ENCODE measurements around the gene PAIP2.

The PAIP2 gene

GRCh38 chr5:139410993-139411828, 69.6 kb downstream of the PAIP2 start:
- no peak for DNase-seq (ENCODE audit: low spot score)

GRCh38 chr5:139413153-139413552, 71.5 kb downstream of the PAIP2 start:
- no peak for DNase-seq (ENCODE audit: low spot score)

GRCh38 chr5:139413963-139414362, 72.3 kb downstream of the PAIP2 start:
- no peak for DNase-seq (ENCODE audit: low spot score)

GRCh38 chr5:139414581-139415130, 73.0 kb downstream of the PAIP2 start:
- DNase-seq (ENCODE audit: low spot score): no peak

- no peak for DNase-seq (ENCODE audit: low spot score)
These were observed 73.7 kb downstream of the PAIP2 start for GRCh38 chr5:139415221-139415861.

GRCh38 chr5:139415869-139416268, 74.2 kb downstream of the PAIP2 start:
- no peak for DNase-seq (ENCODE audit: low spot score)

- no peak for DNase-seq (ENCODE audit: low spot score)
These were observed 75.0 kb downstream of the PAIP2 start for GRCh38 chr5:139416651-139417050.

GRCh38 chr5:139417214-139417613, 75.6 kb downstream of the PAIP2 start:
- no peak for DNase-seq (ENCODE audit: low spot score)

GRCh38 chr5:139418793-139419192, 77.1 kb downstream of the PAIP2 start:
- no peak for DNase-seq (ENCODE audit: low spot score)

Data from RKO (cell line).